Measurements from ENCODE around the gene DISC1. TPM values are rescaled to one million over a fixed set of nuclear protein-coding genes. Genes with fewer than 3 reads are reported as not detected.

Gene DISC1
- total RNA-seq, 1 experiment from 2014 or later = 1.8 TPM

- CTCF ChIA-PET = no interaction called here
Measured at GRCh38 chr1:231800108-231800507, 173.5 kb downstream of the DISC1 start.

More at GRCh38 chr1:231800108-231800507, 173.5 kb downstream of the DISC1 start:
- RAD21 ChIA-PET (ENCODE audit: low non-redundant PET in 1 of 2, low total read pairs in 2 of 2, uncharacterized antibody in 2 of 2, unreplicated experiment in 2 of 2) = no interaction called here
- H3K9ac ChIP-seq (ENCODE audit: low read length) = no peak overlapping the region
- ATAC-seq (no peak), DNase-seq (ENCODE audit: low read depth, low spot score) (no peak)
- no peak overlapping the region for H3K4me2 ChIP-seq (ENCODE audit: low read length)
- no peaks in the 10 kb centered on the region for H3K36me3 ChIP-seq (ENCODE audit: control insufficient read depth in 1 of 2, insufficient read depth in 2 of 2, low read length in 2 of 2)
- H3K9me2 ChIP-seq (ENCODE audit: insufficient read depth) = no peaks in the 10 kb centered on the region
- intact Hi-C loops (cut with micrococcal nuclease) = no loop called here
- no peak overlapping the region for H2AFZ ChIP-seq (ENCODE audit: low read depth, low read length, poor library complexity, severe bottlenecking)
- TF ChIP-seq SP1 (IDR thresholded peaks at IDR 0.05; ENCODE audit: low read depth) (no peak), RAD21 (IDR thresholded peaks at IDR 0.05; ENCODE audit: low read depth) (no peak), POLR2AphosphoS5 (IDR thresholded peaks at IDR 0.05; ENCODE audit: low read depth, low read length) (no peak), EZH2phosphoT487 (IDR thresholded peaks at IDR 0.05; ENCODE audit: borderline replicate concordance) (no peak), SIN3A (IDR thresholded peaks at IDR 0.05; ENCODE audit: low read depth) (no peak), REST (IDR thresholded peaks at IDR 0.05; ENCODE audit: low read depth) (no peak), EGR1 (IDR thresholded peaks at IDR 0.05; ENCODE audit: low read depth) (no peak), CBX3 (IDR thresholded peaks at IDR 0.05; ENCODE audit: low read depth) (no peak), JUND (IDR thresholded peaks at IDR 0.05) (no peak), TCF7L2 (IDR thresholded peaks at IDR 0.05; ENCODE audit: borderline replicate concordance, extremely low read depth, insufficient read depth, insufficient read length) (no peak), EZH2 (IDR thresholded peaks at IDR 0.05) (no peak), FOSL1 (IDR thresholded peaks at IDR 0.05; ENCODE audit: low read depth) (no peak), MAX (IDR thresholded peaks at IDR 0.05) (no peak), CEBPB (IDR thresholded peaks at IDR 0.05; ENCODE audit: low read depth) (no peak), POLR2A (IDR thresholded peaks at IDR 0.05; ENCODE audit: borderline replicate concordance, extremely low read depth, insufficient read depth, insufficient read length) (no peak), SRF (IDR thresholded peaks at IDR 0.05; ENCODE audit: low read depth) (no peak), YY1 (IDR thresholded peaks at IDR 0.05; ENCODE audit: extremely low read depth, insufficient replicate concordance, low read depth, low read length) (no peak), ZBTB33 (IDR thresholded peaks at IDR 0.05; ENCODE audit: extremely low read depth, insufficient replicate concordance, low read length) (no peak)
- no peaks in the 10 kb centered on the region for H4K20me1 ChIP-seq (ENCODE audit: insufficient read depth)
- no peaks in the 10 kb centered on the region for H3K9me3 ChIP-seq (ENCODE audit: control insufficient read depth in 1 of 2, insufficient read depth in 1 of 2, low read depth in 1 of 2, low read length in 2 of 2)
- no peaks in the 10 kb centered on the region for H3K27me3 ChIP-seq (ENCODE audit: insufficient read depth, low read length)
- no peak overlapping the region for H3K27ac ChIP-seq (ENCODE audit: low read depth, low read length)
- no peak overlapping the region for H3K4me3 ChIP-seq (replicated peaks in 1 of 2; ENCODE audit: low read depth in 1 of 2, low read length in 2 of 2)
- no peaks in the 10 kb centered on the region for H3K79me2 ChIP-seq (ENCODE audit: insufficient read depth, low read length)
- POLR2A ChIA-PET = no interaction called here
- no peaks in the 10 kb centered on the region for H3K4me1 ChIP-seq (ENCODE audit: control insufficient read depth in 1 of 2, insufficient read depth in 2 of 2, low read length in 2 of 2)
- BruUV-seq (replicated peaks) = no TSS peak
